ENCODE measurements around the gene CLASP1. TPM values are rescaled to one million over a fixed set of nuclear protein-coding genes. Genes with fewer than 3 reads are reported as not detected.

The CLASP1 gene
- total and polyA plus RNA-seq, 2 of the 8 experiments (the other 6 are each of a cell fraction or from before 2014, with no cell fraction given): 7.3 to 53.9 TPM

GRCh38 chr2:121663434-121663833 is 14.2 kb upstream of the CLASP1 start (continued):
- TF ChIP-seq CHD7 (IDR thresholded peaks at IDR 0.05; ENCODE audit: insufficient replicate concordance, low read length) (no peak), CBX8 (IDR thresholded peaks at IDR 0.05; ENCODE audit: borderline replicate concordance, low read depth, low read length) (no peak), BACH1 (IDR thresholded peaks at IDR 0.05; ENCODE audit: low read length) (no peak), SAP30 (IDR thresholded peaks at IDR 0.05; ENCODE audit: insufficient read depth, insufficient replicate concordance, low read length) (no peak), SUZ12 (IDR thresholded peaks at IDR 0.05; ENCODE audit: low read length) (no peak), RFX5 (IDR thresholded peaks at IDR 0.05; ENCODE audit: borderline replicate concordance, low read depth, low read length) (no peak), RNF2 (IDR thresholded peaks at IDR 0.05; ENCODE audit: borderline replicate concordance, low read depth, low read length, missing control alignments, poor library complexity, severe bottlenecking) (no peak), POU5F1 (IDR thresholded peaks at IDR 0.05; ENCODE audit: low read depth, low read length) (no peak), TAF1 (IDR thresholded peaks at IDR 0.05; ENCODE audit: low read depth, low read length) (no peak), CHD2 (IDR thresholded peaks at IDR 0.05; ENCODE audit: low read length) (no peak)

Data from H1 (cell line).